ENCODE data around the gene UNC50. TPM values are rescaled to one million over a fixed set of nuclear protein-coding genes. Genes with fewer than 3 reads are reported as not detected.

UNC50 gene
- total RNA-seq, 1 donor from 2014 or later, result 43.0 TPM

- no peak for TF ChIP-seq CTCF (conservative IDR thresholded peaks at IDR 0.05; ENCODE audit: low read depth, low read length)
- DNase-seq (ENCODE audit: low read depth), result no peak
- no peak overlapping the region for H3K4me3 ChIP-seq (ENCODE audit: low read depth, low read length)
These were observed 31.6 kb upstream of the UNC50 start for GRCh38 chr2:98576666-98577312.

- H3K4me3 ChIP-seq (ENCODE audit: low read depth, low read length), result no peak overlapping the region
- DNase-seq (ENCODE audit: low read depth), result no peak
- peak; percentile 22 for TF ChIP-seq CTCF (conservative IDR thresholded peaks at IDR 0.05; ENCODE audit: low read depth, low read length)
These were observed 31.1 kb upstream of the UNC50 start for GRCh38 chr2:98577313-98577712.

- TF ChIP-seq CTCF (conservative IDR thresholded peaks at IDR 0.05; ENCODE audit: low read depth, low read length), result no peak
- no peak overlapping the region for H3K4me3 ChIP-seq (ENCODE audit: low read depth, low read length)
- DNase-seq (ENCODE audit: low read depth), result no peak
These were observed 30.2 kb upstream of the UNC50 start for GRCh38 chr2:98578231-98578630.

- no peak overlapping the region for H3K4me3 ChIP-seq (ENCODE audit: low read depth, low read length)
- no peak for DNase-seq (ENCODE audit: low read depth)
- no peak for TF ChIP-seq CTCF (conservative IDR thresholded peaks at IDR 0.05; ENCODE audit: low read depth, low read length)
These were observed 28.5 kb upstream of the UNC50 start for GRCh38 chr2:98579926-98580325.

GRCh38 chr2:98580656-98581284 lies 27.6 kb upstream of the UNC50 start:
- H3K4me3 ChIP-seq (ENCODE audit: low read depth, low read length), result no peak overlapping the region
- TF ChIP-seq CTCF (conservative IDR thresholded peaks at IDR 0.05; ENCODE audit: low read depth, low read length), result no peak
- no peak for DNase-seq (ENCODE audit: low read depth)

GRCh38 chr2:98582523-98582922 lies 25.9 kb upstream of the UNC50 start:
- no peak for TF ChIP-seq CTCF (conservative IDR thresholded peaks at IDR 0.05; ENCODE audit: low read depth, low read length)
- DNase-seq (ENCODE audit: low read depth), result no peak
- no peak overlapping the region for H3K4me3 ChIP-seq (ENCODE audit: low read depth, low read length)

GRCh38 chr2:98583276-98583675 lies 25.1 kb upstream of the UNC50 start:
- H3K4me3 ChIP-seq (ENCODE audit: low read depth, low read length), result no peak overlapping the region
- TF ChIP-seq CTCF (conservative IDR thresholded peaks at IDR 0.05; ENCODE audit: low read depth, low read length), result no peak
- no peak for DNase-seq (ENCODE audit: low read depth)
